Activated CD4-positive, alpha-beta memory T cell treated with anti-CD3 and anti-CD28 coated beads, Interleukin-2, amount 10 ng/mL, durations not matched to agents 7 days and 5 days (primary cell): Measurements from ENCODE around the gene ZBTB26. TPM values are rescaled to one million over a fixed set of nuclear protein-coding genes. Genes with fewer than 3 reads are reported as not detected.

Experiments used
- CTCF ChIA-PET: fragments of 350-600 bp; sonication (Branson Sonifier 250); formaldehyde crosslinking; loops from one replicate; lab custom pipeline; 2021; ENCODE audit warnings: antibody characterized with exemption, inconsistent platforms; lab: Charles Lee
- POLR2A ChIA-PET: fragments of 350-600 bp; sonication (Branson Sonifier 250); formaldehyde crosslinking; loops from one replicate; lab custom pipeline; 2021; ENCODE audit warnings: antibody characterized with exemption; lab: Charles Lee
- DNase-seq: peaks from one replicate; pipeline ENCODE4 v3.0.0-alpha.2; 2020
- H3K27ac Mint-ChIP-seq: one replicate; pipeline ENCODE4 v1.8.0; 2021; ENCODE audit warnings: mild to moderate bottlenecking, mixed read lengths
- H3K27me3 Mint-ChIP-seq: one replicate; pipeline ENCODE4 v1.8.0; 2021; ENCODE audit warnings: mixed read lengths
- H3K36me3 Mint-ChIP-seq: one replicate; pipeline ENCODE4 v1.8.0; 2021; ENCODE audit warnings: low read depth, mixed read lengths
- H3K4me1 Mint-ChIP-seq: one replicate; pipeline ENCODE4 v1.8.0; 2021; ENCODE audit warnings: mixed read lengths
- H3K4me3 Mint-ChIP-seq: one replicate; pipeline ENCODE4 v1.8.0; 2021; ENCODE audit warnings: mild to moderate bottlenecking, mixed read lengths
- H3K9me3 Mint-ChIP-seq: one replicate; pipeline ENCODE4 v1.8.0; 2021; ENCODE audit warnings: mixed read lengths
- total RNA-seq, 2 experiments: library from RNA; stranded (reverse); gene quantifications; one replicate each; pipeline ENCODE4 v1.2.3, GENCODE V29; 2021

ZBTB26 gene
- total RNA-seq, result 1 to 10 TPM; 8.4 to 8.5 TPM

- Mint-ChIP-seq H3K9me3 (no peaks in the 10 kb centered on the region), H3K27me3 (no peaks in the 10 kb centered on the region), H3K27ac (peak within 1 kb of the TSS; percentile 79), H3K36me3 (peaks cover 9% of the 10 kb centered on the region), H3K4me3 (no peak within 1 kb of the TSS), H3K4me1 (peaks cover 13% of the 10 kb centered on the region)
- ChIA-PET POLR2A (interaction anchor here (0.6 to 4.4 kb wide), 13 partner anchors 9 to 103 kb away, joined by 3 to 53 read pairs (median 6); partner anchors contain the start of genes PDCL, RABGAP1, RC3H2 and ZBTB6), CTCF (interaction anchor here (1.0 to 3.0 kb wide), 5 partner anchors 9 to 28 kb away, joined by 3 to 19 read pairs (median 6); partner anchors contain the start of genes RABGAP1, RC3H2 and ZBTB6)
- DNase-seq, result peak; percentile 90
Observed at GRCh38 chr9:122931226-122932121, at the start of gene ZBTB26. TSS of gene ZBTB26 (minus strand) at chr9:122931512. CDS start at chr9:122919934, 11,578 bp downstream.

GRCh38 chr9:122978601-122979000, 47.3 kb upstream of the ZBTB26 start:
- Mint-ChIP-seq H3K27ac (no peak overlapping the region), H3K4me1 (no peaks in the 10 kb centered on the region), H3K27me3 (no peaks in the 10 kb centered on the region), H3K36me3 (peaks cover 10% of the 10 kb centered on the region), H3K9me3 (no peaks in the 10 kb centered on the region), H3K4me3 (no peak overlapping the region)
- ChIA-PET POLR2A (no interaction called here), CTCF (no interaction called here)
- DNase-seq, result no peak

GRCh38 chr9:122975196-122975595, 43.9 kb upstream of the ZBTB26 start:
- H3K36me3 Mint-ChIP-seq, result peaks cover 18% of the 10 kb centered on the region
- DNase-seq, result no peak
- POLR2A ChIA-PET, result no interaction called here
- no peak overlapping the region for H3K4me3 Mint-ChIP-seq
- H3K27ac Mint-ChIP-seq, result no peak overlapping the region
- H3K4me1 Mint-ChIP-seq, result no peaks in the 10 kb centered on the region
- CTCF ChIA-PET, result interaction anchor here (0.7 kb wide), 1 partner anchor 16 kb away, joined by 3 read pairs; no protein-coding TSS in a partner anchor
- H3K9me3 Mint-ChIP-seq, result no peaks in the 10 kb centered on the region
- no peaks in the 10 kb centered on the region for H3K27me3 Mint-ChIP-seq

- no peak overlapping the region for H3K4me3 Mint-ChIP-seq
- no peak overlapping the region for H3K27ac Mint-ChIP-seq
- POLR2A ChIA-PET, result no interaction called here
- peaks cover 13% of the 10 kb centered on the region for H3K36me3 Mint-ChIP-seq
- no peaks in the 10 kb centered on the region for H3K27me3 Mint-ChIP-seq
- peaks cover 3% of the 10 kb centered on the region for H3K9me3 Mint-ChIP-seq
- no peak for DNase-seq
- CTCF ChIA-PET, result no interaction called here
- H3K4me1 Mint-ChIP-seq, result no peaks in the 10 kb centered on the region
Observed at GRCh38 chr9:122961139-122961538, 29.8 kb upstream of the ZBTB26 start.

- Mint-ChIP-seq H3K4me1 (no peaks in the 10 kb centered on the region), H3K27ac (no peak overlapping the region), H3K36me3 (peaks cover 13% of the 10 kb centered on the region), H3K27me3 (no peaks in the 10 kb centered on the region), H3K9me3 (peaks cover 3% of the 10 kb centered on the region), H3K4me3 (no peak overlapping the region)
- ChIA-PET POLR2A (interaction anchor here (0.9 kb wide), 1 partner anchor 15 kb away, joined by 3 read pairs; the partner anchor contains the start of gene RABGAP1), CTCF (no interaction called here)
- DNase-seq, result no peak
Observed at GRCh38 chr9:122955961-122956360, 24.6 kb upstream of the ZBTB26 start.

GRCh38 chr9:122954253-122954691, 23.0 kb upstream of the ZBTB26 start:
- H3K36me3 Mint-ChIP-seq, result peaks cover 3% of the 10 kb centered on the region
- ChIA-PET POLR2A (interaction anchor here (1.2 kb wide), 1 partner anchor 13 kb away, joined by 4 read pairs; the partner anchor contains the start of gene RABGAP1), CTCF (no interaction called here)
- H3K4me1 Mint-ChIP-seq, result peaks cover 5% of the 10 kb centered on the region
- no peaks in the 10 kb centered on the region for H3K27me3 Mint-ChIP-seq
- H3K4me3 Mint-ChIP-seq, result no peak overlapping the region
- H3K27ac Mint-ChIP-seq, result no peak overlapping the region
- DNase-seq, result no peak
- H3K9me3 Mint-ChIP-seq, result no peaks in the 10 kb centered on the region

GRCh38 chr9:122951056-122951455, 19.7 kb upstream of the ZBTB26 start:
- CTCF ChIA-PET, result no interaction called here
- POLR2A ChIA-PET, result no interaction called here
- peaks cover 25% of the 10 kb centered on the region for H3K4me1 Mint-ChIP-seq
- H3K36me3 Mint-ChIP-seq, result peaks cover 7% of the 10 kb centered on the region
- no peaks in the 10 kb centered on the region for H3K9me3 Mint-ChIP-seq
- no peak overlapping the region for H3K27ac Mint-ChIP-seq
- H3K4me3 Mint-ChIP-seq, result no peak overlapping the region
- no peaks in the 10 kb centered on the region for H3K27me3 Mint-ChIP-seq
- DNase-seq, result no peak

GRCh38 chr9:122950263-122950662, 19.0 kb upstream of the ZBTB26 start:
- H3K9me3 Mint-ChIP-seq, result no peaks in the 10 kb centered on the region
- H3K36me3 Mint-ChIP-seq, result peaks cover 13% of the 10 kb centered on the region
- H3K27ac Mint-ChIP-seq, result no peak overlapping the region
- CTCF ChIA-PET, result interaction anchor here (0.7 kb wide), 1 partner anchor 42 kb away, joined by 3 read pairs; no protein-coding TSS in a partner anchor
- no peaks in the 10 kb centered on the region for H3K27me3 Mint-ChIP-seq
- POLR2A ChIA-PET, result no interaction called here
- no peak overlapping the region for H3K4me3 Mint-ChIP-seq
- DNase-seq, result no peak
- H3K4me1 Mint-ChIP-seq, result peaks cover 33% of the 10 kb centered on the region

GRCh38 chr9:122949696-122950095, 18.4 kb upstream of the ZBTB26 start:
- DNase-seq, result no peak
- H3K4me1 Mint-ChIP-seq, result peaks cover 39% of the 10 kb centered on the region
- H3K9me3 Mint-ChIP-seq, result no peaks in the 10 kb centered on the region
- ChIA-PET POLR2A (interaction anchor here (1.7 kb wide), 1 partner anchor 37 kb away, joined by 5 read pairs; the partner anchor contains the start of gene ZBTB6), CTCF (interaction anchor here (0.7 kb wide), 1 partner anchor 42 kb away, joined by 3 read pairs; no protein-coding TSS in a partner anchor)
- H3K27me3 Mint-ChIP-seq, result no peaks in the 10 kb centered on the region
- no peak overlapping the region for H3K4me3 Mint-ChIP-seq
- no peak overlapping the region for H3K27ac Mint-ChIP-seq
- peaks cover 15% of the 10 kb centered on the region for H3K36me3 Mint-ChIP-seq

- ChIA-PET POLR2A (interaction anchor here (1.0 to 1.7 kb wide), 3 partner anchors 16 to 35 kb away, joined by 3 to 6 read pairs (median 5); partner anchors contain the start of genes ZBTB26 and ZBTB6), CTCF (interaction anchor here (1.3 kb wide), 1 partner anchor 43 kb away, joined by 9 read pairs; no protein-coding TSS in a partner anchor)
- peak overlapping the region; percentile 55 for H3K27ac Mint-ChIP-seq
- H3K9me3 Mint-ChIP-seq, result no peaks in the 10 kb centered on the region
- DNase-seq, result no peak
- H3K4me3 Mint-ChIP-seq, result no peak overlapping the region
- peaks cover 43% of the 10 kb centered on the region for H3K4me1 Mint-ChIP-seq
- no peaks in the 10 kb centered on the region for H3K27me3 Mint-ChIP-seq
- peaks cover 15% of the 10 kb centered on the region for H3K36me3 Mint-ChIP-seq
Observed at GRCh38 chr9:122948313-122948712, 17.0 kb upstream of the ZBTB26 start.

- H3K27me3 Mint-ChIP-seq, result no peaks in the 10 kb centered on the region
- H3K9me3 Mint-ChIP-seq, result no peaks in the 10 kb centered on the region
- peaks cover 15% of the 10 kb centered on the region for H3K36me3 Mint-ChIP-seq
- no peak overlapping the region for H3K27ac Mint-ChIP-seq
- POLR2A ChIA-PET, result interaction anchor here (1.1 to 1.4 kb wide), 2 partner anchors 15 to 41 kb away, joined by 3 to 4 read pairs; partner anchors contain the start of genes RC3H2 and ZBTB26
- H3K4me3 Mint-ChIP-seq, result no peak overlapping the region
- H3K4me1 Mint-ChIP-seq, result peaks cover 57% of the 10 kb centered on the region
- CTCF ChIA-PET, result interaction anchor here (1.5 kb wide), 1 partner anchor 43 kb away, joined by 3 read pairs; no protein-coding TSS in a partner anchor
- no peak for DNase-seq
Observed at GRCh38 chr9:122946461-122947005, 15.2 kb upstream of the ZBTB26 start.

- Mint-ChIP-seq H3K9me3 (no peaks in the 10 kb centered on the region), H3K27ac (no peak overlapping the region), H3K4me1 (peaks cover 63% of the 10 kb centered on the region), H3K36me3 (peaks cover 18% of the 10 kb centered on the region), H3K4me3 (no peak overlapping the region), H3K27me3 (no peaks in the 10 kb centered on the region)
- ChIA-PET POLR2A (no interaction called here), CTCF (interaction anchor here (0.7 to 1.6 kb wide), 2 partner anchors 14 to 88 kb away, joined by 3 to 5 read pairs; partner anchors contain the start of gene ZBTB26)
- no peak for DNase-seq
Observed at GRCh38 chr9:122944960-122945888, 13.9 kb upstream of the ZBTB26 start.
